Ovary (tissue), 9 donors: ENCODE measurements around the gene RNFT2. TPM values are rescaled to one million over a fixed set of nuclear protein-coding genes. Genes with fewer than 3 reads are reported as not detected.
A peak's percentile ranks its signal among the peaks of the same experiment; 100 is the strongest.

Source experiments
- DNase-seq, 5 donors: peaks; one replicate each; pipeline ENCODE4 v3.0.0-alpha.2; 2019 to 2020
- H3K27ac ChIP-seq, 2 donors: fragments of 200-600 bp; one replicate each; pipeline versions ENCODE4 v1.5.1 to v1.8.0; 2019 to 2022
- H3K27me3 ChIP-seq: fragments of 200-600 bp; one replicate; pipeline ENCODE4 v1.8.0; 2022
- H3K36me3 ChIP-seq: fragments of 200-600 bp; sonication (generic); one replicate; pipeline ENCODE4 v1.5.1; 2019
- H3K4me1 ChIP-seq: one replicate; pipeline ENCODE4 v1.8.1; 2013; ENCODE audit warnings: mild to moderate bottlenecking, moderate library complexity; ENCODE audit not compliant: insufficient read depth
- H3K4me3 ChIP-seq: fragments of 200-600 bp; sonication (generic); one replicate; pipeline ENCODE4 v1.5.1; 2017
- H3K9me3 ChIP-seq, 2 donors: fragments of 200-600 bp in 1 of 2; sonication (generic) in 1 of 2; one replicate each; pipeline versions ENCODE4 v1.5.1 to v1.8.1; 2013 to 2019; ENCODE audit warnings: mild to moderate bottlenecking in 1 of 2, moderate library complexity in 1 of 2
- CTCF ChIP-seq, 3 donors: fragments of 450-650 bp in 2 of 3; fragments of 200-600 bp in 1 of 3; IDR thresholded peaks; one replicate each; pipeline versions ENCODE4 v1.5.1 to v1.8.0; 2016 to 2022; ENCODE audit warnings: antibody characterized with exemption in 3 of 3, mild to moderate bottlenecking in 1 of 3
- EP300 ChIP-seq: sonication (generic); formaldehyde crosslinking; IDR thresholded peaks from one replicate; pipeline ENCODE4 v1.6.1; 2017; ENCODE audit warnings: antibody characterized with exemption
- POLR2A ChIP-seq: fragments of 450-650 bp; IDR thresholded peaks from one replicate; pipeline ENCODE4 v1.6.1; 2017; ENCODE audit warnings: antibody characterized with exemption, mild to moderate bottlenecking, moderate library complexity
- WGBS, 3 donors: extraction: QIAGEN DNeasy Blood & Tissue Kit in 1 of 3; methylation state at CpG; one replicate each; pipeline versions ENCODE4 v1.1.5 to v1.1.7; 2013 to 2017; 5-methylcytosine and 5-hydroxymethylcytosine counted together
- intact Hi-C, 4 donors: fragments of 100-400 bp; cut with DNase I; formaldehyde crosslinking; loops; one replicate each; pipeline versions ENCODE4 v1.11.0 to v1.15.1; 2022 to 2023
- polyA plus RNA-seq, 2 donors: library from polyadenylated mRNA; stranded (reverse); fragments of 200-250 nt in 1 of 2; fragments of 350-450 nt in 1 of 2; fragmentation: Illumina TruSeq in 1 of 2; extraction: RNeasy Lipid Tissue Mini Kit (QIAGEN cat#74804) in 1 of 2; gene quantifications; one replicate each; pipeline ENCODE4 v1.2.3, GENCODE V29; 2013 to 2014
- total RNA-seq, 7 donors: library from RNA; depleted of rRNA in 2 of 7; stranded (reverse); fragments of >200 nt in 2 of 7; fragmentation: NEBNext Ultra II Directional in 3 of 7; extraction: Animal tissue kit (Norgen Biotek cat#: 25700) in 3 of 7; gene quantifications; one replicate each; pipeline versions ENCODE4 v1.1.0 to v1.2.4, GENCODE V29; 2016 to 2023
- donor health status: DM: no; HTN: no; CAD: no; lungs with moderate emphysema.
- donor health status: DM: no; HTN: no; CAD: no.
- donor health status: Bipolar disorder and iron deficiency.
- donor health status: DM: yes; HTN: yes; CAD: no.
- donor health status: DM: no; HTN: no; CAD: no.
- donor health status: DM: yes; HTN: yes; CAD: no.

RNFT2 gene
- total and polyA plus RNA-seq, 9 donors: 0.72 to 4.3 (median 2.4) TPM

GRCh38 chr12:116859079-116859478, 121.0 kb downstream of the RNFT2 start:
- WGBS, 3 donors: 3 to 7% (median 7%) methylated on average over 5 of the region's 5 CpGs
- TF ChIP-seq POLR2A: no peak
- TF ChIP-seq CTCF (IDR thresholded peaks at IDR 0.05): no peak
- no peak for TF ChIP-seq EP300
- DNase-seq: no peak
- no peaks in the 10 kb centered on the region for H3K27me3 ChIP-seq
- intact Hi-C loops: no loop called here
- H3K4me3 ChIP-seq: no peak overlapping the region
- H3K27ac ChIP-seq: no peak overlapping the region
- no peaks in the 10 kb centered on the region for H3K9me3 ChIP-seq
- H3K36me3 ChIP-seq: no peaks in the 10 kb centered on the region
- H3K4me1 ChIP-seq: peaks cover 6% of the 10 kb centered on the region

GRCh38 chr12:116860263-116860662, 122.1 kb downstream of the RNFT2 start:
- no peaks in the 10 kb centered on the region for H3K27me3 ChIP-seq
- H3K36me3 ChIP-seq: no peaks in the 10 kb centered on the region
- TF ChIP-seq EP300 (no peak), CTCF (IDR thresholded peaks at IDR 0.05) (no peak), POLR2A (no peak)
- intact Hi-C loops: no loop called here
- DNase-seq: no peak
- H3K4me3 ChIP-seq: peak overlapping the region; percentile 33
- 25 to 36% (median 31%) methylated on average over 3 of the region's 3 CpGs for WGBS, 3 donors
- H3K27ac ChIP-seq: no peak overlapping the region
- H3K9me3 ChIP-seq: no peaks in the 10 kb centered on the region
- peaks cover 6% of the 10 kb centered on the region for H3K4me1 ChIP-seq

GRCh38 chr12:116861320-116861719, 123.2 kb downstream of the RNFT2 start:
- WGBS, 3 donors: 5 to 8% (median 5%) methylated on average over 12 of the region's 12 CpGs
- TF ChIP-seq CTCF (IDR thresholded peaks at IDR 0.05): no peak
- no peak for TF ChIP-seq EP300
- no peak for TF ChIP-seq POLR2A
- H3K4me3 ChIP-seq: no peak overlapping the region
- H3K27ac ChIP-seq: no peak overlapping the region
- no peaks in the 10 kb centered on the region for H3K36me3 ChIP-seq
- H3K4me1 ChIP-seq: peaks cover 6% of the 10 kb centered on the region
- H3K9me3 ChIP-seq: no peaks in the 10 kb centered on the region
- intact Hi-C loops: no loop called here
- H3K27me3 ChIP-seq: no peaks in the 10 kb centered on the region
- peak; percentile 25 to 71 (median 58) for DNase-seq

- Histone ChIP-seq H3K4me3 (no peak overlapping the region), H3K27me3 (no peaks in the 10 kb centered on the region), H3K36me3 (no peaks in the 10 kb centered on the region), H3K27ac (no peak overlapping the region), H3K4me1 (peaks cover 6% of the 10 kb centered on the region), H3K9me3 (no peaks in the 10 kb centered on the region)
- no peak for DNase-seq
- intact Hi-C loops: no loop called here
- WGBS, 3 donors: 78 to 93% (median 90%) methylated on average over 4 of the region's 4 CpGs
- TF ChIP-seq EP300: no peak
- no peak for TF ChIP-seq POLR2A
- TF ChIP-seq CTCF (IDR thresholded peaks at IDR 0.05): no peak
These were observed 124.1 kb downstream of the RNFT2 start for GRCh38 chr12:116862167-116862566.
